Renal cortex interstitium (tissue), 11 donors: Measurements from ENCODE around the gene RUNX1. TPM values are rescaled to one million over a fixed set of nuclear protein-coding genes. Genes with fewer than 3 reads are reported as not detected.

Source experiments
- DNase-seq, 11 donors: peaks; one replicate each; pipeline ENCODE4 v3.0.0-alpha.2; 2013; ENCODE audit warnings: low read depth in 9 of 11, low spot score in 4 of 11; ENCODE audit errors: extremely low read depth in 1 of 11
- polyA plus RNA-seq, 3 donors: library from polyadenylated mRNA; unstranded; fragments of 120-200 nt; gene quantifications; one replicate each; pipeline ENCODE4 v1.2.1, GENCODE V29; 2013; ENCODE audit not compliant: insufficient read length in 3 of 3

The RUNX1 gene
- polyA plus RNA-seq, 3 donors: 2.3 to 3.5 (median 2.4) TPM

DNA sequence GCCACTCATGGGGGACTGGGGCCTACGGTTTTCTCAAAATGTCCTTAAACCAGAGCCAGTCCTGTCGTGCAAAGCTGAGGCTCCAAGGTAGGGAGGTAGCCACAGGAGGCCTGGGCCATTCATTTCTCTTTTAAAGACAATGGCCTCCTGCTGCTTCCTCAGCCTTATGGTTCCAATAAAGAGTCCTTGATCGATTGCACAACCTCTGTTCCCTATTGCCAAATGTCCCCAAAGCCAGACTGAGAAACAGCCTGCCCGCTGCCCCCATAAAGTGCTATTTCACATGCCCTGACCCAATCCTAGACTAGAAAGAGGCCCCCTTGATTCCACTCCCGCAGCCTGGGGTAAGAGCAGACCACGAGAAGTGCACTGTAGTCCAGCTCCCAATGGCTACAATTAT, 213.6 kb downstream of the RUNX1 start:
- DNase-seq: no peak

DNA sequence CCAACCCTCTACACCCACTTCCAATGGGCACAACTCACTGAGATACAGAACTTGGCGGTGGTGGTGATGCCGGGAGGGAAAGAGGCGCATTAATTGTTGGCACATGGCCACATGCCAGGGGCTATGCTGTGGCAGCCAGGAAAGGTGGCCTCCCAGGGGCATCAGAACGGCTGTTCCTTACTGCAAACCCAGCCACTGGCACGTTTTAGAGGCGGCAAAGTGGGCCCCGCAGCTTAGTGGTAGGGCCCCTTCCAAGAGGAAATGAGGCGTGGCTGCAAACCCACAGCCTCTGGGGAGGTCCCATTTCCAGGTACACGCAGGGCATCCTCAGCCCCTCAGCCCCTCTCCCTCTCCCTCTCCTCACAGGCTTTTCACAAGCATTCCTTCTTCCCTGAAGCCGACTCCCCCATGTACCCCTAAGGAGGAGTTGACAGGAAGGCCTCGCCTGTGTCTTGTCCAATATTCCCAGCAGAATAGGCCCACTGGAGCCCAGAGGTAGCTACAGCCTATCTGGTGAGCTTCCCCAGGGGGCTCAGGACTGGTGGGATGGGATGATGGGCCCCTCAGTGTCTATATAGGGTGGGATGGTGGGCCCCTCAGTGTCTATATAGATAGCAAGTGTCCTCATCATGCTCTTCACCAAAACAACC, 214.1 kb downstream of the RUNX1 start:
- no peak for DNase-seq

DNA sequence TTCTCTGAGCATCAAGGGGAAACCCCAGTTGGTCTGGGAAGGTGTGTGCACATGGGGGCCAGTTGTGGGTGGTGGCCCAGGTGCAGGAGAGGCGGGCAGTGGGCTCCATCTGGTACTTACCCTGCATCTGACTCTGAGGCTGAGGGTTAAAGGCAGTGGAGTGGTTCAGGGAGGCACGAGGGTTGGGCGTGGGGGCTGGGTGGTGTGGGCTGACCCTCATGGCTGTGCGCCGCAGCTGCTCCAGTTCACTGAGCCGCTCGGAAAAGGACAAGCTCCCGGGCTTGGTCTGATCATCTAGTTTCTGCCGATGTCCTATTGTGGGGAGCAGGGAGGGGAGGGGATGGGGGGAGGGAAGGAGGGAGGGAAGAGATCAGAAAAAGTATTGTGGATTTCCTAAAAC, 214.8 kb downstream of the RUNX1 start:
- DNase-seq: no peak

DNA sequence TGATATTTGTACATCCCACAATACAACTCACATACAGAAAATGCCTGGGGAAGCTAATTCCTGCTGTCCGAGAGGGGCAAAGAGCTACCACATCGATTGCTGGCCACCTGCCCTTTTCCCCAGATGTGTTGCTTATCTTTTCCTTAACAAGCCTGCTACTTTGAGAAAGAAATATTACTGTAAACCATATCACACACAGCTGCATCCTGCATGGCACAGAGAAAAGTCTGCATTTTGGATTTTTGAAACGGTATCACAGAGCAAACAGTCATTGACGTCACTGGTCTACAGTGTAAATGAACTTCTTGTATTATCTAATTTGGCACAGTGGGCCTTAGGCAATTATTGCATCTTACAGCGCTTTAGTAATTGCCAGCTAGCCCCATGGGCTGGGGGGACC, 215.6 kb downstream of the RUNX1 start:
- no peak for DNase-seq

DNA sequence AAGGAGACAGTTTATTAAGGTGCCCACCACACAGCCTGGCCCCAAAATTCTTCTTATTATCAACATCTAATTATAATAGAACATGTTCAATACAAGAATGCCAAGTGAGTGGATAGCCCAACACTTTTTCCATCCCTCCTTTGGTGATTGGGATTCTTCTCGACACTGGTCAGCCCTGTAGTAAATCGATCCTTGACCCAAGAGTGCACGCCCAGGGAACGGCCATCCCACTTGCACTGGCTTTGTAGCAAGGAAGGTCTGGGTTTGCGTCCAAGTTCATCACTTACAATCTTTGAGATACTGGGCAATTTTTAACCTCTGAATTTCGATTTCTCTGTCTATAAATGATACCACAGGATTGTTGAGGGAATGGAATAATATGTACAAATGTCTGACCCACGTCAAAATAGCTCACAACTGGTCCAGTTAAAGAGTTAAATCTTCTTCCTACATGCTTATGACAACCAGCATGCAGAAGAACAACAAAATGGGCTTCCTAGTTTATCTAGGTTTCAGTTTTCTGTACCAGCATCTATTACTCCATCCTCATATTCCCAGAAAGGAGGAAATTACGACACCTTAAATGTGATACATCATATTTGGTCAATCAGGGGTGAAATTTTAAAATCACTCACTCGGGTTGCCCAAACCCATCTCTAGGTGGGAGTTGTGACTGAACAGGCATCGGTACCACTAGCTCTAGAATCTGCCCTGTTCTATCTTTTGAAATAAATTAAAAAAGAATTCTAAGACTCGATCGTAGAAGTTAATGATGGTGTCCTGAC, 218.5 kb downstream of the RUNX1 start:
- DNase-seq: no peak

DNA sequence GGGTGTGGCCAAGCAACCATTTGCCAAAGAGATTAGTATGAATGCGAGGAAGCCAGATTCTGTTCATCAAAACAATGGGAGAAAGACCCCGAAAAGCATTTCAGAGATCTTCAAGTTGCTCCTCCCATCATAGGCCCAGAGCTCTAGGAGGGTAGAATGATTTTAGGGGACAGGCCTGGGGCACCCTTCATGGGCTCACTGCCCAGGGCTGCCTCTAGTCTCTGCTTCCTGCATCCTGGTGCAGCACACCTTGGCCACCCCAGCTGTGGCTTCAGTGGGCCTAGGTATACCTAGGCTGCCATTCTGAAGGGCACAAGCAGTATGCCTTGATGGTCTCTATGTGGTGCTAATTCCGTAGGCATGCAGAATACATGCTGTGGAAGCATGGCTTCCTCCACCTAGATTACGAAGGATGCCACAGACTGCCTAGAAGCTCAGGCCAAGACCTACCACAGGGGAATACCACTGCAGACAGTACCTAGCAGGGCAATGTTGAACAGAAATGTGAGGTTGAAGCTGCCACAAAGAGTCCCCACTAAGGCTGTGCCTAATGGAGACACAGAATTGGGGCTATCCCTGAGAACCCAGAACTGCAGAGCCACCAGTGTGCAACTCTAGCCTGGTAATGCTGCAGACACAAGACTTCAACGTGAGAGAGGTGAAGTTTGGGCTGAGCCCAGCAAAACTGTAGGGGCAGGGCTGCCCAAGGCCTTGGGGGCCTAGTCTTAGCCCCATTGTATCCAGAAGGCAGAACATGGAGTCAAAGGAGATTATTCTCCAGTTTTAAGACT, 221.5 kb downstream of the RUNX1 start:
- no peak for DNase-seq

DNA sequence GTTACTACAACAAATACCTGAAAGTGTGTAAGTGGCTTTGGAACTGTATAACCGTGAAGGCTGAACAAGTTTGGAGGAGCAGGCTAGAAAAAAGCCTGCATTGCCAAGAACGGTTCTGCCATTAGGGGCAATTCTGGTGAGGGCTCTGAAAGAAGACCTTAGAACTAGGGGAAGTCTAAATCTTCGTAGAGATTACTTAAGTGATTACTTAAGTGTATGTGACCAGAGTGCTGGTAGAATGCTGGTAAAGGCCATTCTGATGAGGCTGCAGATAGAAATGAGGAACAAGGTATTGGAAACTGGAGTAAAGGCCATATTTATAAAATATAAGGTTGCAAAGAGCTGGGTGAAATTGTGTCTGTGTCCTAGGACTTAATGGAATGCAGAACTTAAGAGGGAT, 222.3 kb downstream of the RUNX1 start:
- no peak for DNase-seq

DNA sequence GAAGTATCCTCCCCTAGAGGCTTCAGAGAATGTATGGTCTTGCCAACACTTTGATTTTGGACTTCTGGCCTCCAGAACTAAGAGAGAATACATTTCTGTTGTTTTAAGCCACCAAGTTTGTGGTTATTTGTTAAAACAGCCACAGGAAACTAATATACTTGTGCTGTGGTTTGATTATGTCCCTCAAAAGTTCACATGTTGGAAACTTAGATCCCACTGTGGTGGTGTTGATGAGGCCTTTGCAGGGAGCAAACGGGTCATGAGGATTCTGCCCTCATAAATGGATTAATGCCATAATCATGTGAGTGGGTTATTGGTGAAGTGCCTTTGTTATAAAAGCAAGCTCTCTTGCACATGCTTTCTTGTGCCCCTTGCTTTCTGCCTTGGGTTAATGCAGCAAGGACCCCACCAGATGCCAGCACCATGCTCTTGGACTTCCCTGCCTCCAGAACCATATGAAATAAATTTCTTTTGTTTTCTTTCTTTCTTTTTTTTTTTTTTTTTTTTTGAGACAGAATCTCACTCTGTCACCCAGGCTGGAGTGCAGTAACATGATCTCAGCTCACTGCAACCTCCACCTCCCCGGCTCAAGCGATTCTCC, 223.1 kb downstream of the RUNX1 start:
- no peak for DNase-seq

DNA sequence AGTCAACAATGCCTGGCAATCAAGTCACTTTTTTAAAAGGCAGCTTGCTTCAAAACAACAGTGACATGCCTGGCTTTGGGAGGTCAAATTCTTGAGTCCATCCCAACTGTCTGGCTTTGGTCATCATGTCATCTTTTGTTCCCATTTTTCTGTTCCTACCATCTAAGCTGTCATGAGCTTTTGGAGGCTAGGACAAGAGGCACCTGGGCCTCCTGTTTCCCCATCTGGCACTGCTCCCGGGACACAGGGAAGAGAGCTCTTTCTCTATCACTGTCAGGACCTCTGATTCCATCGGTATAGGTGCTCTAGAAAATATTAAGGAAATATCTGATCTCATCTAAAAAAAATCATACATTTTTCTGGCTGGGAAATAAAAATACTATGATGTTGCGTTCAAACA, 224.0 kb downstream of the RUNX1 start:
- DNase-seq: no peak

DNA sequence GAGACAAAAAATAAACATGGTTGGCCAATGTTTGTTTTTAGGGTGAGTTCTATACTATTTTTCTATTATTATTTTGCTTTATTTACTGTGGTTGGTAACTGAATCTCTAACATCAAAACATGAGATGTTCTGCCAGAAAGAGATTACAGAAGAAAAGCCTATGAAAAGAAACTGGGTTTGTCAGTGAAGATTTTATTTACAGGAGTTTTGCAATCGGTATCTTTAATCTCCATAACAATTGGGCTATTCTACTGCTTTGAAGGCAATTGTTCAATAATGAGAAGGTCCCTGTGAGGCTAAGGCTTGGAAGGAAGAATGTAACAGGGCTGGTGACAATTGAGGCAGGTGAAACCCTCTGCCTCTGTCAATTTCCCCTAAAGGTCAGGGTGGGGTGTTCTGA, 224.8 kb downstream of the RUNX1 start:
- no peak for DNase-seq

DNA sequence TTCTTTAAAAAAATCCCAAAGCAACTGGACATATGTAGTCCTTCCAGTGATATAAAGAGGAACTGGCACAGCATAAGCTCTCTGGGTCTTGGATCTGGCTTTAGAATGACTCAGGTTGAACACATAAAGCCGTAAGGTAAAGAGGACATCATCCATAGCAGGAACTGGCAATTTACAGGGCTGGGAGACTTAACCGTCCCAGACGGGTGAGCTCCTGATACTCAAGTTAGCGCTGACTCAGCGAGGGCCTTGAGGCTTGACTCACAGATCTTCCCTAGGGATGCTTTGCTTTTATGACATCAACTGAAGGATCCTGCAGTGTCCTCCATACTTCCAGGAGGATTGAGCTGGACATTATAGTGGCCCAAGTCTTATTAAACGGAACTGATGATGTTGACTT, 226.2 kb downstream of the RUNX1 start:
- DNase-seq: no peak

DNA sequence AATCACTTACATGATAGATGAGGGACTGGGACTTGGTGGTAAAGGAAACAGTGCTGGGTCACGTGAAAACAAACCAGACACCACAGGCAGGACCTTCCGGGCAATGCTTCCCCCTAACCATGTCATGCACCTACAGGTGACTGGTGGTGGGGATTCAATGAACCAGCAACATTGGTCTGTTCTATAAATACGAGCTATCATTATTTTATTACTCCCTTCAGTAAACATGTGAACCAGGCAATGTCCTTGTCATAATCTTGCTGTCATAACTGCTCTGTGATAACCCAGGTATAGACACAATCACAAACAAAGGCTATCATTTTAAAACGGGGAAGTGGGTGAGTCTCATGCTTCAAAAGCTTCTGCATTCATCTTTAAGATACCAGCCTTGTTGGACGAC, 226.9 kb downstream of the RUNX1 start:
- DNase-seq: no peak

DNA sequence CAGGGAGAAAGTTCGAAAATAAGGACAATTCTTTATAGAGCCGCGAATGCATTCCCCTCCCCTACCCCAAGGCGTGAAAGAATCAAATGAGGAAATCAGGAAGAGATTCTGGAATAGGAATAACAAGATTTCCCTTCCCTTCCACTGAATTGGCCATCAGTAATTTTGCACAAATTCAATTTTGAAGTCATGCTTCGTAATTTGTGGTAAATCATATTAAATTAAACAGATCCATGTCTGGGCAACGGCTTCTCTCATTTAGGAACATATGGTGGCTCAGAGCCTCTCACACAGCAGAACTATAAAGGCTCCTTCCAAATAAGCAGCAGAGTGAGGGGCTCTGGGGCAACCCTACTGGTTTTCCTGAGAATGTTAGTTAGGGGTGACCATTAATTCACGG, 227.4 kb downstream of the RUNX1 start:
- no peak for DNase-seq

DNA sequence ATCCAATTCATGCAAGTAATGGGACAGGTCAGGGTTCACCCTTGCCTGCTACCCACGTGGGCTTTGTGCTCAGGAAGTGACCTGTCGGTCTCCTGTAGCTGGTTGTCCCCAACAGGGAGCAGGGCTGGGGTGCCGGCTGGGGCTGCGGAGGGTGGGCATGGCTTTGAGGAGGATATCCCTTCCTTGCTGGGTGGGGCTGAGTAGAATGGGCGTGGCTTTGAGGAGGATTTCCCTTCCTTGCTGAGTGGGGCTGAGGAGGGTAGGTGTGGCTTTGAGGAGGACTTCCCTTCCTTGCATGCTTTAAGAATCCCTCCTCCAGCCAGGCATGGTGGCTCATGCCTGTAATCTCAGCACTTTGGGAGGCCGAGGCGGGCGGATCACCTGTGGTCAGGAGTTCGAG, 229.1 kb downstream of the RUNX1 start:
- no peak for DNase-seq

DNA sequence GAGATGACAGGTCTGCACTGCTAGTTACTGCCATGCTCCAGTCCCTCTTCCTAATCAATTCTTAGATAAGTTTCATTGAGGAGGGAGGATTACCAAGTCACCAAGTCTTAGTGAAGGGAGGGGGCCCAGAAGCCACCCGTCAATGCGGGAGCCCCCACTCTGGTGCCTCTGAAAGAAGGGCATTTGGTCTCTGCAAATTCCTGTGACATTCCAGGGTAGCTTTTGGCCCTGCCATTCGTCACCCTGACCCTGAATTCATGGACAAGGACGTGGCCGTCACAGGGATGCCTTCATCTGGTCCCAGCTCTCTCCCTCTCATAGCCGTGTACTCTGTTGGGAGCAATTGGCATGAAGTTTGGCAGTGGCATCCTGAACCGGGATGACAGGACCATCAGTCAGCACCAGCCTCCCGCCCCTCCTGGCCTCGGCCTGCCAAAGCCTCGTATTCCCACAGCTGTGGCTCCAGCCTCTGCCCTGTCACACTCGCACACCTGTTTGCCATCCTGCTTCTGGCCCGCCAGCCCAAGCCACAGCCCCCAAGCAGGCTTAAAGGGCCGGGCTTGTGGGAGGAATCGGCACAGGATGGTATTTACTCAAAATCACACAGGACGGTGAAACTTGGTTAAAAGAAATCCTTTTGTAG, 229.6 kb downstream of the RUNX1 start:
- DNase-seq: no peak

DNA sequence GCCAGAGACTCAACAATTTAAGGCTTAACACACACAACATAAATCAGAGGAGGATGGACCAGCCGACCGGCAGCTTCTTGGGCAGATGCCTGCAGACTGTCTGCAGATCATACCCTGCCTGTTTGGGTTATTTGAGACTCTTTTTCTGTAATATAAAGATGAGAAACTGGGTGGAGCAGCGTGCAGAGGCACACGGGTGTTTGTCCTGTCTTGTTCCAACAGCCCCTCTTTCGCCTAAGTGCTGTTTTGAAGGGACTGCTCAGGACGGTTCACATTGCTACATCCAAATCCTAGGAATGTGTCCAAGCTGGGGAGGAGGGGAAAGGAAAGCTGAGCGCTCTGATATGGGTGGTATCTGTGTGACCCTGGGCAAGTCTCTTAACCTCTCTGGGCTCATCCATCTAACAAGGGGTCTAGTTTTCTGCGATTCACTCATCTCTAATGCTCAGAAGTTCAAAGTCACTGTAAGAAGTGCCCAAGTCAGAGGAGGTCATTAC, 230.4 kb downstream of the RUNX1 start:
- no peak for DNase-seq

DNA sequence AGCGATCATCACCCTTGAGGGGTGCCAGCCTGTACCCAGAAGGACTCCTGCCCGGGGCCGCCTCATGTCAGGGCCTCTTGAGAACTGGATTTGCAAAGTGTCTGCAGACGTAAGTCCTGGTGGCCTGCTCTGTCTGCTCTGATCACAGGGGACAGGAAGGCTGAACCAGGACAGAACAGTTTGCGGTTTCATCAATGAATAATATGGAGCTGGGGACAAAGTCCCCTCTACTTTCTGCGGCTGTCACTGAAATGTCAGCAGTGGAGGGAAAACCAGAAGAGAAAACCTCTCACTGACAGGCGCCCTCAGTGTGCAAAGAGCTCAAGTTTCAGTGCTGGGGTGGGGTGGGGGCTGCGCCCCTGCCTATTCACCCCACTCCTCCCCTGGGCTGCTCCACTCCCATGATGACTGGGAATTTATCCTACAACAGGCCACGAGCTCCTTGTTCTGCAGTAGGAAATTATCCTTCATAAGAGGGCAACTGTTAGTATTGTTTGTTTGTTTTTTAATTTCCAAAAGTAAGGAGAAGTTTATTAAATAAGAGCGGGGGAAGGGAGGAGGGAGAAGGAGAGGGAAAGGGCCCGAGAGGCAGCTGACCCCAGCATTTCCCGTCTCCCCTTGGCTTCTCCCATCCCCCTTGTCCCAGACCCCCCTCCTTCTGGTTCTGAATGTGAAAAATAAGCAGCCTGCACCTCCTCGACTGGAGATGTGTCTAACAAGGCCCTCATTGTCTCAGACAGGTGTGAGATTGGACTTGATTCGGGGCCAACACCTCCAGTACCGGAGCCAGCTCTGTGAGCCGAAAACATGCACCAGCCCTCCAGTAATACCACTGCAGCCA, 231.1 kb downstream of the RUNX1 start:
- DNase-seq: no peak
